Activated T-cell treated with anti-CD3 and anti-CD28 coated beads, Interleukin-2, amount 50 U/mL, for 48 hours (primary cell): ENCODE data around the gene TSPAN5.

Source experiments
- DNase-seq, 2 experiments: peaks; one replicate each; pipeline ENCODE4 v3.0.0-alpha.2; 2020

The TSPAN5 gene

DNA sequence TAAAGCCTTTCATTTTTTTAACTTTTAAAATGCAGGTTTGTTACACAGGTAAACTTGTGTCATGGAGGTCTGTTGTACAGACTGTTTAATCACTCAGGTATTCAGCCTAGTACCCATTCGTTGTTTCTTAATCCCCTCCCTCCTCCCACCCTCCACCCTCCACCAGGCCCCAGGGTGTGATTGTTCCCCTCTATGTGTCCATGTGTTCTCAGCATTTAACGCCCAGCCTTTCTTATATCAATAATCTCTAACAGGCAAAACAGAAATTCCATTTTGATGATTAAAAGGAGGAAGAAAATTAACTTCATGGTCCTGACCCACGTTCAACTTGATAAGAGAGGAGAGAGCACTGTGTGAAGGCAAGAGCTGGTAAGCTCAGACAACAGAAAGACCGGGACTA lies 75.1 kb downstream of the TSPAN5 start:
- DNase-seq = no peak

- DNase-seq = no peak
Observed at GRCh38 chr4:98581126-98581525, 77.3 kb downstream of the TSPAN5 start.

GRCh38 chr4:98577956-98578355 lies 80.5 kb downstream of the TSPAN5 start:
- no peak for DNase-seq

DNA sequence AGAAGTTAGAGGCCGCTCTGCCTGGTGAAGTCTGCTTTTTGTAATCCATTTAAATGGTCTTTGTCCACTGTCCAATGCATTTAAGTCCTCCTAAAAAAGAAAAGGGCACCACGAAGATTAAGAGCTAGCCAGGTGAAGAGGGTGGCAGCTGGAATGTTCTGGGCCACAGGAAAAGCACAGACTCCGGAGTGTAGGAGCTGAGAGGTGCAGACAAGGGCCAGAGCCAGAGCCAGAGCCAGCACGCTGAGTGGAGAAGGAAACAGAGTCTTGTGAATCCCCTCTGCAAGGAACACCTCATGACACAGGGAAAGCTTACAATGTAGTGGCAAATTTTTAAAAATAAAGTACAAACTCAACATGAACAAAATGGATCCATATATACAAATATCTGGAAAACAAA lies 83.6 kb downstream of the TSPAN5 start:
- no peak for DNase-seq

GRCh38 chr4:98573791-98574190 lies 84.6 kb downstream of the TSPAN5 start:
- DNase-seq = no peak

DNA sequence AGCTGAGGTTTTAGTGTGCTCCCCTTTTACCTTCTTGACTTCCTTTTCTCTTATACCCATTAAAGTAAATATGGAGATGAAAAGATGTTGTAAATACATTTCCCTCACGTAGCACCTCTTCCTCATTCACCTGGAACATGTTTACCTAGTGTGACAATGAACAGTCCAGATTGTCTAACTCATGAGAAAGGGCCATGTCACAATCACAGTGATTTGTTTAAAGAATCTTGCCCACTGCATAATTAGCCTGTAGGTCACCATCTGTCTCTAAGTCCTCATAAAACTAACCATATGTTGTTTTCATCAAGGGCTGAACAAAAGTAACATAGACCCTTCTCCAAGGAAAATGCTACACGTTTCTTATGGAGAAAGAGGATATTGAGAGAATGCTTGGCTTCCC lies 85.7 kb downstream of the TSPAN5 start:
- no peak for DNase-seq

DNA sequence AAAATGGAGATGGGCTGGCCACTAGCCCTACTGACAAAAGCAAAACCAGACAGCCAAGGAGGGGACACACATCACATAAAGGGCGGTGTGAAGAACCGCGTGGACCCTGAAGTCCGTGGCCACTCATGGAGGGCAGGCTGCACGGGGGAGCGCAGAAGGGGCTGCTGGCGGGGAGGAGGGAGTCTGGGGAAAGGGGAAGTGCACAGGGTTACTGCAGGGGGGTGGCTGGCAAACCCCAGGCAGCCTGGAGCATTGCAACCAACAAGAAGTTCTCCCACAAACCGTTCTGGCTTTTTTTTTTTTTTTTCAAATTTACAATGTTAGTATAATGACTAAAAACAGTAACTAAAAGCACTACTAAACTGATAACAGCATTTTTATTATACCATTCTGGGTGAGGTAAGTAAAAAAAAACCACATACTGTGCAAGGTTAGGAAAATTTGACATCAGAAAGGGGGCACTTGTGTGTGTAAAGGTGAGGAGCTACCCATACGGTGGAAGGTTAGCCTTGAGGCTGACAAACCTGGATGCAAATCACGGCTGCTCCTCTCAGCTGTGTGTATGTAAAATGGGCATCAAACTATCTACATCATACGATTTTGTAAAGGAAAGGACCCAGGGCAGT lies 87.1 kb downstream of the TSPAN5 start:
- peak in 1 of 2 experiments; percentile 24 for DNase-seq

- DNase-seq = no peak
Observed at GRCh38 chr4:98570151-98570797, 88.1 kb downstream of the TSPAN5 start.

GRCh38 chr4:98568941-98569663 lies 89.3 kb downstream of the TSPAN5 start:
- DNase-seq = no peak

GRCh38 chr4:98567611-98568010 lies 90.8 kb downstream of the TSPAN5 start:
- no peak for DNase-seq

DNA sequence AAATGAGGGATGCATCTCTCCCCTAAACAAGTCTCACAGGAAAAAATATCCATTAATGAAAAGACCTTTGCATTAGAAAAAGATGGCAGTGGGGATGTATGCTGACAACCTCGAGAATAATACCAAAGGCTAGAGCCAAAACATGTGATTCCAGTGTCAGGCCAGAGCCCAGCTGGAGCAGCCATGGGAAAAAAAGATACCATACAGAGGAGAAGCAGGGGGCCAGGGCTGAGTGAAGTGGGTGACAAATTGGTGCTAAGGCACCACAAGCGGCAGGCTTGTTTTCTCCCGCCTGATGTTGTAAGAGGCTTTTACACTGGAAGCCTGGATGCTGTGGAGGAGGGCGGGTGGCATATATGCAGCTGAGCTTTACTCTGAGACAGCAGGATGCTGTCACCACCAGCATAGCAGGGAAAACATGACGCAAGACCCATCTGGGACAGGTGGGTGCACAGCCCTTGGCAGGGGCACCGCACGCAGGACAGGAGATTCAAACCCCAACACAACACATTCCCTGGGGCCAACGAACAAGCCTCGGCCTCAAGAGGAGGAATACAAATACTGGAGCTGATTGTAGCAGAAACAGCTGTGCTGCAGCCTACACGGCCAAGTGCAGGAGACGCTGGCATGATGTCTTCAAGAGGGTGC lies 91.9 kb downstream of the TSPAN5 start:
- no peak for DNase-seq

DNA sequence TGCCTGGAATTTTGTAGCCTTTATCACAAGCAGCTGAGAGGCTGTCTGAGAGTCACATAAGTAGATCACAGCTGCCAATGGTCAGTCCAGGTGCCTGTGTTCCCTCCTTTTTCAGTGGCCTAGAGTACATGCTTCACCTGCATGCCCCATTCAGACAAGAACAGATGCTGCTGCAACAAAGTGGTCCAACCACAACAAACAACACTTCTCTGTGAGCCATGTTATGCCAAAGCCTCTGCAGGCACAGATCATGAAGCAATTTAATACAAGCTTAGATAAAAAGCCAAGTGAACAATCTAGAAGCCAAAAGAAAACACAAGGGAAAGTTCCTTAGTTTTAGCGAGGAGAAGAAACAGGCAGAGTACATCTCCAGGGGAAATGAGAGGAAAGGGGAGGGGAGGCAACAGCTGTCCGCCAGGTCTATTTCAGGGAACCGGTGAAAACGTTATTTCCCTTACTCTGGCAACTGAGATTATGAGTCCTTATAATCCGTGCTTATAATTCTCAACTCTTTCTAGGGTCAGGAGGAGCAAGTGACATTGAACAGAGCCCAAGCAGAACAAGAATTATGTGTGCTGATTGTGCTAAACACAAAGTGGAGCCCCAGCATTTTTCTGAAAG lies 92.6 kb downstream of the TSPAN5 start:
- no peak for DNase-seq

GRCh38 chr4:98564852-98565251 lies 93.6 kb downstream of the TSPAN5 start:
- DNase-seq = no peak

GRCh38 chr4:98560321-98560720 lies 98.1 kb downstream of the TSPAN5 start:
- no peak for DNase-seq

GRCh38 chr4:98558471-98559169 lies 99.8 kb downstream of the TSPAN5 start:
- no peak for DNase-seq

DNA sequence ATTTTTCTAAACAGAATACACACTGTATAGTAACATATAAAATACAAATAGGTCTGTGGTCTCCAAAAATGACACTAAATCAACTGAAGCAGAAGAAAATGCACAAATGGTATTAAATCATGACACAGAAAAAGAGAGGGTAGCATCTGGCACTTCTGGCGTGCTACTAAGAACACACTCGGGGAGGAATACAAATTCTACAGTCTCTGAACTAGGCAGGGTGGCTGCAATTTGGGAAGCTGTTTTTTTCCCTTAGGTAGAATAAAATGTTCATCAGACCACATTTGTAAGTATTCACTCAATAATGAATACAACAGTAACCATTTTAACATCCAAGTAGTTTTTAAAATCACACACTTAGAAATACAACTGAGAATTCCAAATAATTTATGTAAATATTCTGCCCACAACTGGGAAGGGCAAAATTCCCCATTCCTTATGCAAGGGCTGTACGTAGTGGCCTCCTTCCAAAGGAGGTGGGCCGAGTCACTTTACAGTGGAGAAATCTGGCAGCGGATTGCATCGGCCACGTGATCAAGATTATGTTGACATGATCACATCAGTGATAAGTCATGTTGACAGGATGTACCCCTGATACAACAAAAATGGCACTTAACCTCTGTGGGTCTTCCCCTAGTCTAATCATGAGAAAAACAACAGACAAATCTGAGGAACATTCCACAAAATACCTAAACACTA lies 101.1 kb downstream of the TSPAN5 start:
- DNase-seq = no peak

GRCh38 chr4:98556451-98556850 lies 102.0 kb downstream of the TSPAN5 start:
- DNase-seq = no peak

- DNase-seq = no peak
Observed at GRCh38 chr4:98555798-98556445, 102.5 kb downstream of the TSPAN5 start.

- DNase-seq = no peak
Observed at GRCh38 chr4:98546910-98547594, 111.4 kb downstream of the TSPAN5 start.

- no peak for DNase-seq
Observed at GRCh38 chr4:98544818-98545414, 113.5 kb downstream of the TSPAN5 start.
